AG09309 (cell line): ENCODE measurements around the gene MAP3K1.

ENCODE experiments used
- DNase-seq: peaks from one replicate; pipeline ENCODE4 v3.0.0-alpha.2; 2010; ENCODE audit warnings: low read depth
- H3K4me3 ChIP-seq: 2 replicates; pipeline ENCODE4 v1.5.1; 2011; ENCODE audit warnings: mild to moderate bottlenecking, low read depth, low read length, moderate library complexity; ENCODE audit not compliant: control insufficient read depth
- TF ChIP-seq, protein P1 (sequence below): IDR thresholded peaks from 2 replicates; pipeline ENCODE4 v1.5.1; 2011; ENCODE audit warnings: mild to moderate bottlenecking, low read depth, low read length, inconsistent platforms; ENCODE audit not compliant: insufficient read depth, control insufficient read depth; ENCODE audit errors: missing control alignments

MAP3K1 gene

DNA sequence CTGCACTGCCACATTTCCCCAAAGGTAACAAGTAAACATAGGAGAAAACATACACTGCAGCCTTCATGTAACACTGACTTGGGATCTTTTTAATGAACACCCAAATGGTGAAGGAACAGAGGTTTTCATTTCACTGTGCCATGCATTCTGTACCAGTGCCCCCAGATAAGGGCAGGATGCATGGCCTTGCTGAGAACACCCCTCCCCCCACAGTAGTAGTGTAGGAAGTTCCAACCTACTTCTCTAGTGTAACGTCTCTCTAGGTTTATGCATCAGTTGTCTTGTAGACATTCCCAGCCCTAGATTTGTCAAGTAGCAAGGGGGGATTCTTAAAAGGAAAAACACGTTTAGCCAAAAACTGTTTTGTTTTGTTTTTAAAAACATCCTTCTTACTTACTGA, 29.9 kb downstream of the MAP3K1 start:
- no peak for DNase-seq
- TF ChIP-seq, protein P1, sequence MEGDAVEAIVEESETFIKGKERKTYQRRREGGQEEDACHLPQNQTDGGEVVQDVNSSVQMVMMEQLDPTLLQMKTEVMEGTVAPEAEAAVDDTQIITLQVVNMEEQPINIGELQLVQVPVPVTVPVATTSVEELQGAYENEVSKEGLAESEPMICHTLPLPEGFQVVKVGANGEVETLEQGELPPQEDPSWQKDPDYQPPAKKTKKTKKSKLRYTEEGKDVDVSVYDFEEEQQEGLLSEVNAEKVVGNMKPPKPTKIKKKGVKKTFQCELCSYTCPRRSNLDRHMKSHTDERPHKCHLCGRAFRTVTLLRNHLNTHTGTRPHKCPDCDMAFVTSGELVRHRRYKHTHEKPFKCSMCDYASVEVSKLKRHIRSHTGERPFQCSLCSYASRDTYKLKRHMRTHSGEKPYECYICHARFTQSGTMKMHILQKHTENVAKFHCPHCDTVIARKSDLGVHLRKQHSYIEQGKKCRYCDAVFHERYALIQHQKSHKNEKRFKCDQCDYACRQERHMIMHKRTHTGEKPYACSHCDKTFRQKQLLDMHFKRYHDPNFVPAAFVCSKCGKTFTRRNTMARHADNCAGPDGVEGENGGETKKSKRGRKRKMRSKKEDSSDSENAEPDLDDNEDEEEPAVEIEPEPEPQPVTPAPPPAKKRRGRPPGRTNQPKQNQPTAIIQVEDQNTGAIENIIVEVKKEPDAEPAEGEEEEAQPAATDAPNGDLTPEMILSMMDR = no peak
- H3K4me3 ChIP-seq = no peak overlapping the region

DNA sequence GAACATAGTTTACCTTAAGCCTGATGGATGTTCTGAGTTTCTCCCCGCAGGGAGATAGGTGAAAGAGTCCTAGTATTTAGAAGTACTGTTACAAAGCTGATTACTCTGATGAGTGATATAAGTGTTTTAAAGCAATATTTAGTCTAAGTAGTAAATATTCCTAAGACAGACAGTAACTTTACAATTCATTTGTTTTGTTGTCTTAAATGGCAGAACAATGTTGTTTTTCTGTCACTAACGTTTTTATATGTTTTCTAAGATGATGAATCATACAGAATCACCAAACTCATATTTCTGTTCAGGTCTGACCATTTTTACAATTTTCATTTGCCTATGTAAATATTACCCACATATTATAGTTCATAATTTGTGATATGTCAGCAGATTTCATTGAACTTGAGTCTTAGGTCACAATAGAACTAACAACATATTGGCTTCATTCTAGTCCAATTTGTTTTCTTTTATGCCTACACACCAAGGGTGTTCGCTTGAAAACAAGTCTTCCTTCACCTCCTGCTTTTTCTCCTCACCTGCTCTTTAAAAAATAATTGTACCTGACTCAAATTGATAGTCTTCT, 30.6 kb downstream of the MAP3K1 start:
- H3K4me3 ChIP-seq = no peak overlapping the region
- no peak for DNase-seq

DNA sequence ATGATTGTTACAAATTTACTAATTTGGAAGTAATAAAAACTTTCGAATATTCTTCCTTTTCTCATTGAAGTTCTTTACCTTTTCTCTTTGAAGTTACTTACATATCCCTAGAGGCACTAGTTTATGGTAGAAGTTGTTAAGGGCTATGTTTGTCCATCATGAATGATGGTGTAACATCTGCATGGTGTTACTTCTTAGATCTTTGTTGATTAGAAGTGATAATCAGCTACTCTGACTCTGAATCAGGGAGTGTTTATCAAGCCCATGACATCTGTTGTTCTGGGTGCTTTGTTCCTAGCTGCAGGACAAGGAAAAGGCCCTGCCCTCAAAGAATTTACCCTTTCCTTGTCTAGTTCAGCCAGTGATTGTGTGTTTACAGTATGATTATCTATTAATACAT, 32.9 kb downstream of the MAP3K1 start:
- TF ChIP-seq, protein P1 = no peak
- no peak for DNase-seq
- no peak overlapping the region for H3K4me3 ChIP-seq

More for the DNA sequence above, 30.6 kb downstream of the MAP3K1 start:
- TF ChIP-seq, protein P1 = no peak

DNA sequence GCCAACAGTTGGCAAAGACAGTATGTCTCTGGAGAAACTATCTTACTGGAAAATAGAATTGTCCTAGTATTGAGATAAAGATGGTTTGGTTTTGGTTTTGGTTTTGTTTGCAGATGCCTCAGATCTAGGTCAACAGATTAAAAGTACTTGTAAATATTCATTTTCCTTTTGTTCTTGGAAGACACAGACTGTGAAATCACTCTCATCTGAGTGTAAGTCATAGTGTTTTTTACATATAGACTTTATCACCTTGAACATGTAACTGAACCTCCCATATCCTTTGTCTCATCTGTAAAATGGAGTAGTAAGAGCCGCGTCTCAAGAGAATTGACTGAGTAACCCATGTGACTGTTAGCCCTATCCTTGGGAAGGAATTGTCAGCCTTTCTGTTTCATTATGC, 34.3 kb downstream of the MAP3K1 start:
- DNase-seq = no peak
- no peak overlapping the region for H3K4me3 ChIP-seq
- TF ChIP-seq, protein P1 = no peak

DNA sequence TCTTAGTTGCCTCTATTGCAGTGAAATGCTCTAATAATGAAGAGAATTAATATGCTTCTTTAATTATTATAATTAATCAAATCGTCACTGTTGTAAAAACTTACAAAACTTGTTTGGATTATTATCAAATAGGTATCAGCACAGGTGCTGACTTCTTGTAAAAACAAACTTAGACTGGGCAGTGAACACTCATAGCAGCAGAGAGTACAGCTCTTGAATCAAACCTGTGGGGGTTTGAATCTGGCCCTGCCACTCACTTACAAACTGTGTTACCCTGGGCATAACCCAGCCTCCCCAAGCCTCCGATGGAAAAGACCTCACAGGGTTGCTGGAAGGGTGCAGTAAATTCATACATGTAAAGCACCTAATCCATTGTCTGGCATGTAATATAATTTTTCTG, 35.1 kb downstream of the MAP3K1 start:
- DNase-seq = no peak
- TF ChIP-seq, protein P1 = no peak
- no peak overlapping the region for H3K4me3 ChIP-seq

DNA sequence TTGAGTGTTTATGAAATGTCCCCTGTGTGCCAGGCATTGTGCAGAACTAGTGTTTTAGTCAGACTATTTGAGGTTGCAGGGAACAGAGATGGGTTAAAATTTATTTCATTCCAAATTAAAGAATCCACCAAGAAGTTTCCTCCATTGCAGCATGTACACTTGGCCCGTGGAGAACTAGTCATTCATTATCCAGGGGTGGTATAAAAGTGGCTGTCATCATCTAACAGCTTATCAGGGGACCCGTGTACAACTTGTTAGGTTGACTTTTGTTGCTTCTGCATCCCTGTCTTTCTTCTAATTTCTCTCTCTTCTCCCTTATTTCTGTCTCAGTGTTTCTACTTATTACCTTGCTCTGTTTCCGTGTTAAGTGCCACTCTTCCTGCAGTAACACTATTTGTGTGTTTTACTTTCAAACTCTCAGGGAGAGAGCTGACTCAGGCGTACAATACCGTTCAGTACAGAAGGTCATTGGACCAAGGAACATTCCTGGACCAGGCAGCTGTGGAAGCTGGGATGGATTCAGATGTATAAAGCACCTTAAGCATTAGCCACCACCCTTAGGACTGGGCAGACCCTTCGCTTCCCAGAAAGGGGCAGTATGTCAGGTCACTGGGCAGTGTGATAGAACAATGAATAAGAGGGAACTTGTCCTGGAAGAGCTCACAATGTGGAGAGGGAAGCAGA, 36.1 kb downstream of the MAP3K1 start:
- no peak for DNase-seq
- TF ChIP-seq, protein P1 = no peak
- no peak overlapping the region for H3K4me3 ChIP-seq
